ENCODE results near the gene SPATA25.

SPATA25 gene

DNA sequence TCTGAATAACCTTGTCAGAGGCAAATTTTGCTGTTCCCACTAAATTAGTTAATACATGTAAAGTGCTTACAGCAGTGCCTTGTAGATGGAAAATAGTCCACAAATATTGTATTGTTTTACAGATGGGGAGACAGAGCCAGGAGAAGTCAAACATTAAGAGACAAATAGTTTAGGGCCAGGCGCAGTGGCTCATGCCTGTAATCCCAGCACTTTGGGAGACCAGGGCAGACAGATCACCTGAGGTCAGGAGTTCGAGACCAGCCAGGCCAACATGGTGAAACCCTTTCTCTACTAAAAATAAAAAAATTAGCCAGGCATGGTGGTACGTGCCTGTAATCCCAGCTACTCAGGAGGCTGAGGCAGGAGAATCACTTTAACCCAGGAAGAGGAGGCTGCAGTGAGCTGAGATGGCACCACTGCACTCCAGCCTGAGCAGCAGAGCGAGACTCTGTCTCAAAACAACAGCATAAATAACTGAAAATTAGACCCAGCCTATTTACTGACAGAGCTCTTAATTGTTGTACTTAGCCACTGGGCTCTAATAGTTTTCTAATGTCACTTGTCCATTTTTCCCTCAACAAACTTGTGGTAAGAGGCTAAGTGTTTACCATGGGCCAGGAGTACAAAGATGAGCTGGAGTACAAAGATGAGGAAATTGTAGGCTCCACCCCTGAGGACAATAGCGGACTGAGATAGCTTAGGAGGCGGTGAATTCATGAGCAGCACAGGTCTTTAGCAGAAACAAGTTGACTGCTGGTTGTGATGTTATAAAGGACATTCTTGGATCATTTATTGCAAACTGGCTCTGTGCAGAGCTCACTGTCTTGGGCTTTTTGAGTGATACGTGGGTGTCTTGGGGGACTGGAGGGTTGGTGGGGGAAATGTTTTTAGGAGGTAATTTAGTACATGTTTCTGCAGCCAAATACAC is 23.6 kb downstream of the SPATA25 start:
- WGBS (ENCODE audit: insufficient coverage), result 98% methylated on average over 6 of the region's 7 CpGs
- H3K9me3 ChIP-seq (ENCODE audit: control extremely low read depth in 1 of 5, control insufficient read depth in 4 of 5, insufficient read depth in 2 of 5, low read depth in 1 of 5, low read length in 4 of 5), result no peaks in the 10 kb centered on the region
- peaks cover 0 to 5% (median under 1%) of the 10 kb centered on the region in 4 experiments for H3K4me1 ChIP-seq (ENCODE audit: control extremely low read depth in 1 of 4, control insufficient read depth in 4 of 4, insufficient read depth in 4 of 4, low read length in 3 of 4)
- DNase-seq, result no peak
- H3K4me3 ChIP-seq (ENCODE audit: control insufficient read depth in 1 of 7, extremely low read depth in 1 of 7, insufficient read depth in 4 of 7, low read depth in 2 of 7, low read length in 6 of 7), result no peak overlapping the region
- CTCF ChIA-PET, result interaction anchor here (1.0 to 1.8 kb wide), 5 partner anchors 12 to 70 kb away, joined by 3 to 5 read pairs (median 3); partner anchors contain the start of gene ZSWIM1
- no peak overlapping the region for H3K27ac ChIP-seq (ENCODE audit: insufficient read depth in 1 of 2, low read depth in 1 of 2, low read length in 2 of 2, poor library complexity in 1 of 2, severe bottlenecking in 2 of 2)
- H3K36me3 ChIP-seq (ENCODE audit: control insufficient read depth in 4 of 4, insufficient read depth in 4 of 4, low read length in 3 of 4), result no peaks in the 10 kb centered on the region
- POLR2A ChIA-PET, result no interaction called here
- H3K27me3 ChIP-seq (replicated peaks in 2 of 5; ENCODE audit: control insufficient read depth in 4 of 5, insufficient read depth in 5 of 5, low read length in 4 of 5), result no peaks in the 10 kb centered on the region

DNA sequence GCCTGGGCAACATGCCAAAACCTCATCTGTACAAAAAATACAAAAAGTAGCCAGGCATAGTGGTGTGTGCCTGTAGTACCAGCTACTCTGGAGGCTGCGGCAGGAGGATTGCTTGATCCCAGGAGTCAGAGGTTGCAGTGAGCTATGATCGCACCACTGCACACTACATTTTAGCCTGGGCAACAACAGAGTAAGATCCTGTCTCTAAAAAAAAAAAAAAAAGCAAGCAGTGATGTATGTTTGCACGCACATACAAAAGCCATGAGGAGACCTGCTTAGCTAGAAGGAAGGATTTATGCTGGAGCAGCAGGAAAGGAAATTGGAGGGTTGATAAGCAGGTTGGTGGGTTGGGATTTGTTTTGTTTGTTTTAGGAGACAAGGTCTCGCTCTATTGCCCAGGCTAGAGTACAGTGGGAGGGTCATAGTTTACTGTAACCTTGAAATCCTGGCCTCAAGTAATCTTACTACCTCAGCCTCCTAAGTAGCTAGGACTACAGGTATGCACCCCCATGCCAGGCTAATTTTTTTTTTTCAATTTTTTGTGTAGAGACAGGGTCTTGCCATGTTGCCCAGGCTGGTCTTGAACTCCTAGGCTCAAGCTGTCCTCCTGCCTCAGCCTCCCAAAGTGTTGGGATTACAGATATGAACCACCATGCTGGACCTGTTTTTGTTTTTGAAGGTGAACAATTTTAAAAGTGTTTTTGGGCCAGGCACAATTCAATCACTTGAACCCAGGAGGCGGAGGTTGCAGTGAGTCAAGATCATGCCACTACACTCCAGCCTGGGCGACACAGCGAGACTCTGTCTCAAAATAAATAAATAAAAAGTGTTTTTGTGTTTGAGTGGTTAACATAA is 26.0 kb downstream of the SPATA25 start:
- POLR2A ChIA-PET, result no interaction called here
- no peaks in the 10 kb centered on the region for H3K9me3 ChIP-seq (ENCODE audit: control extremely low read depth in 1 of 5, control insufficient read depth in 4 of 5, insufficient read depth in 2 of 5, low read depth in 1 of 5, low read length in 4 of 5)
- CTCF ChIA-PET, result interaction anchor here (0.7 kb wide), 1 partner anchor 19 kb away, joined by 3 read pairs; no protein-coding TSS in a partner anchor
- no peak overlapping the region for H3K4me3 ChIP-seq (ENCODE audit: control insufficient read depth in 1 of 7, extremely low read depth in 1 of 7, insufficient read depth in 4 of 7, low read depth in 2 of 7, low read length in 6 of 7)
- H3K27ac ChIP-seq (ENCODE audit: insufficient read depth in 1 of 2, low read depth in 1 of 2, low read length in 2 of 2, poor library complexity in 1 of 2, severe bottlenecking in 2 of 2), result peak overlapping the region in 1 of 2 experiments; percentile 22
- 100% methylated on average over 5 of the region's 7 CpGs for WGBS (ENCODE audit: insufficient coverage)
- H3K36me3 ChIP-seq (ENCODE audit: control insufficient read depth in 4 of 4, insufficient read depth in 4 of 4, low read length in 3 of 4), result no peaks in the 10 kb centered on the region
- no peaks in the 10 kb centered on the region for H3K27me3 ChIP-seq (replicated peaks in 2 of 5; ENCODE audit: control insufficient read depth in 4 of 5, insufficient read depth in 5 of 5, low read length in 4 of 5)
- H3K4me1 ChIP-seq (ENCODE audit: control extremely low read depth in 1 of 4, control insufficient read depth in 4 of 4, insufficient read depth in 4 of 4, low read length in 3 of 4), result peaks cover 2 to 18% (median 15%) of the 10 kb centered on the region in 4 experiments
- peak in 2 of 3 donors; percentile 21 to 35 for DNase-seq

DNA sequence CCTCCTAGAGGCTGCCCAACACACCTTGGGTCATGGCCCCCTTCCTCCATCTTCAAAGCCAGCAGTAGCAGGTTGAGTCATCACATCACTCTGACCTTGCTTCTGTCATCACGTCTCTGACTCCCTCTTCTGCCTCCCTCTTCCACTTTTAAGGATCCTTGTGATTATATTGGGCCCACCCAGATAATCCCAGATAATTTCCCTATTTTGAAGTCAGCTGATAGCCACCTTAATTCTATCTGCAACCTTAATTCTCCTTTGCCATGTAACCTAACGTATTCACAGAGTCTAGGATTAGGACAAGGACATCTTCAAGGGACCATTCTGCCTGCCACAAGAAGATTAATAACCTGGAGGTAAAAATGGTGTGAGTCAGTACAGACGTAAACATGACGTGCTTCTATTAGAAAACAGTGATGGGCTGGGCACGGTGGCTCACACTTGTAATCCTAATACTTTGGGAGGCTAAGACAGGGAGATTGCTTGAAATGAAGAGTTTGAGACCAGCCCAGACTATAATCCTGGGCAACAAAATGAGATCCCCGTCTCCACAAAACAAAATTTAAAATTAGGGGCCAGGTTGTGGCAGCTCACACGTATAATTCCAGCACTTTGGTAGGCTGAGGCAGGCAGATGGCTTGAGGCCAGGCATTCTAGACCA is 26.7 kb downstream of the SPATA25 start:
- Histone ChIP-seq H3K27me3 (replicated peaks in 2 of 5; ENCODE audit: control insufficient read depth in 4 of 5, insufficient read depth in 5 of 5, low read length in 4 of 5) (no peaks in the 10 kb centered on the region), H3K27ac (ENCODE audit: insufficient read depth in 1 of 2, low read depth in 1 of 2, low read length in 2 of 2, poor library complexity in 1 of 2, severe bottlenecking in 2 of 2) (peak overlapping the region in 1 of 2 experiments; percentile 22), H3K4me3 (ENCODE audit: control insufficient read depth in 1 of 7, extremely low read depth in 1 of 7, insufficient read depth in 4 of 7, low read depth in 2 of 7, low read length in 6 of 7) (no peak overlapping the region), H3K4me1 (ENCODE audit: control extremely low read depth in 1 of 4, control insufficient read depth in 4 of 4, insufficient read depth in 4 of 4, low read length in 3 of 4) (peaks cover 2 to 26% (median 22%) of the 10 kb centered on the region in 4 experiments), H3K36me3 (ENCODE audit: control insufficient read depth in 4 of 4, insufficient read depth in 4 of 4, low read length in 3 of 4) (no peaks in the 10 kb centered on the region), H3K9me3 (ENCODE audit: control extremely low read depth in 1 of 5, control insufficient read depth in 4 of 5, insufficient read depth in 2 of 5, low read depth in 1 of 5, low read length in 4 of 5) (no peaks in the 10 kb centered on the region)
- WGBS (ENCODE audit: insufficient coverage), result 91% methylated on average over 4 of the region's 7 CpGs
- ChIA-PET POLR2A (no interaction called here), CTCF (interaction anchor here (0.7 kb wide), 1 partner anchor 19 kb away, joined by 3 read pairs; no protein-coding TSS in a partner anchor)
- no peak for DNase-seq

DNA sequence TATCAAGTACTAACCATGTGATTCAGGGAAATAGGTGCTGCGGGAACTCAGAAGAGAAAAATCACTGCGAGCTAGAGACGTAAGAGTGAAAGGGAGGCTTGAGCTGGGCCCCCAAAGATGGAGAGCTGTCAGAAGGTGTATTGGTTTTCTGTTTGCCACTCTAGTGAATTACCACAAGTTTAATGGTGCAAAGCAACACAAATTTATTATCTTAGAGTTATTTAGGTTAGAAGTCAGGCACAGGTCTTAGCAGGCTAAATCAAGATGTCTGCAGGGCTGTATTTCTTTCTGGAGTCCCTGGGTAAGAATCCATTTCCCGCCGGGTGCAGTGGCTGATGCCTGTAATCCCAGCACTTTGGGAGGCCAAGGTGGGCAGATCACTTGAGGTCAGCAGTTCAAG is 27.5 kb downstream of the SPATA25 start:
- DNase-seq, result no peak
- H3K4me1 ChIP-seq (ENCODE audit: control extremely low read depth in 1 of 4, control insufficient read depth in 4 of 4, insufficient read depth in 4 of 4, low read length in 3 of 4), result peaks cover 2 to 26% (median 23%) of the 10 kb centered on the region in 4 experiments
- ChIA-PET CTCF (no interaction called here), POLR2A (no interaction called here)
- no peak overlapping the region for H3K27ac ChIP-seq (ENCODE audit: insufficient read depth in 1 of 2, low read depth in 1 of 2, low read length in 2 of 2, poor library complexity in 1 of 2, severe bottlenecking in 2 of 2)
- H3K4me3 ChIP-seq (ENCODE audit: control insufficient read depth in 1 of 7, extremely low read depth in 1 of 7, insufficient read depth in 4 of 7, low read depth in 2 of 7, low read length in 6 of 7), result no peak overlapping the region
- WGBS (ENCODE audit: insufficient coverage), result 100% methylated on average over 3 of the region's 5 CpGs
- H3K9me3 ChIP-seq (ENCODE audit: control extremely low read depth in 1 of 5, control insufficient read depth in 4 of 5, insufficient read depth in 2 of 5, low read depth in 1 of 5, low read length in 4 of 5), result no peaks in the 10 kb centered on the region
- H3K27me3 ChIP-seq (replicated peaks in 2 of 5; ENCODE audit: control insufficient read depth in 4 of 5, insufficient read depth in 5 of 5, low read length in 4 of 5), result no peaks in the 10 kb centered on the region
- H3K36me3 ChIP-seq (ENCODE audit: control insufficient read depth in 4 of 4, insufficient read depth in 4 of 4, low read length in 3 of 4), result peaks cover 0 to 3% (median under 1%) of the 10 kb centered on the region in 4 experiments

DNA sequence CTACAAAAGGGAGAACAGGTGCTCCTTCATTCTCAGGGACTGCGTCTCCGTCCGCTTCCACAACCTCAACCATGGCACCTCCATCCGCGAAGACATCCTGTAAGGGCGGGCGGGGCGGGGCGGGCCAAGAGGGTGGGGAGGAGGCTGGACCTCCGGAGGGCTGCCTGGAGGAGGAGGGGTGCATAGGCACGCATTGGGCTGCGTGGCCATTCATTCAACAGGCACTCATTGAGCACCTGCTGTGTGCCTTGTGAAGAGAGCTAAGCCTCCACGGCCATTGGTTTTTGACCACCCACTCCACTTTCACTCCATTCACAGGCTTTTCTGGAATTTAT is 29.6 kb downstream of the SPATA25 start:
- POLR2A ChIA-PET, result interaction anchor here (0.6 kb wide), 1 partner anchor 33 kb away, joined by 3 read pairs; no protein-coding TSS in a partner anchor
- Histone ChIP-seq H3K27me3 (replicated peaks in 2 of 5; ENCODE audit: control insufficient read depth in 4 of 5, insufficient read depth in 5 of 5, low read length in 4 of 5) (no peaks in the 10 kb centered on the region), H3K4me1 (ENCODE audit: control extremely low read depth in 1 of 4, control insufficient read depth in 4 of 4, insufficient read depth in 4 of 4, low read length in 3 of 4) (peaks cover 2 to 26% (median 24%) of the 10 kb centered on the region in 4 experiments), H3K9me3 (ENCODE audit: control extremely low read depth in 1 of 5, control insufficient read depth in 4 of 5, insufficient read depth in 2 of 5, low read depth in 1 of 5, low read length in 4 of 5) (no peaks in the 10 kb centered on the region), H3K27ac (ENCODE audit: insufficient read depth in 1 of 2, low read depth in 1 of 2, low read length in 2 of 2, poor library complexity in 1 of 2, severe bottlenecking in 2 of 2) (peak overlapping the region; percentile 75 to 89), H3K4me3 (ENCODE audit: control insufficient read depth in 1 of 7, extremely low read depth in 1 of 7, insufficient read depth in 4 of 7, low read depth in 2 of 7, low read length in 6 of 7) (peak overlapping the region; percentile 42 to 98 (median 91)), H3K36me3 (ENCODE audit: control insufficient read depth in 4 of 4, insufficient read depth in 4 of 4, low read length in 3 of 4) (peaks cover 0 to 12% (median 8%) of the 10 kb centered on the region in 4 experiments)
- no peak for DNase-seq
- CTCF ChIA-PET, result interaction anchor here (1.4 kb wide), 1 partner anchor 10 kb away, joined by 4 read pairs; no protein-coding TSS in a partner anchor
- 11% methylated on average over 5 of the region's 13 CpGs for WGBS (ENCODE audit: insufficient coverage)

DNA sequence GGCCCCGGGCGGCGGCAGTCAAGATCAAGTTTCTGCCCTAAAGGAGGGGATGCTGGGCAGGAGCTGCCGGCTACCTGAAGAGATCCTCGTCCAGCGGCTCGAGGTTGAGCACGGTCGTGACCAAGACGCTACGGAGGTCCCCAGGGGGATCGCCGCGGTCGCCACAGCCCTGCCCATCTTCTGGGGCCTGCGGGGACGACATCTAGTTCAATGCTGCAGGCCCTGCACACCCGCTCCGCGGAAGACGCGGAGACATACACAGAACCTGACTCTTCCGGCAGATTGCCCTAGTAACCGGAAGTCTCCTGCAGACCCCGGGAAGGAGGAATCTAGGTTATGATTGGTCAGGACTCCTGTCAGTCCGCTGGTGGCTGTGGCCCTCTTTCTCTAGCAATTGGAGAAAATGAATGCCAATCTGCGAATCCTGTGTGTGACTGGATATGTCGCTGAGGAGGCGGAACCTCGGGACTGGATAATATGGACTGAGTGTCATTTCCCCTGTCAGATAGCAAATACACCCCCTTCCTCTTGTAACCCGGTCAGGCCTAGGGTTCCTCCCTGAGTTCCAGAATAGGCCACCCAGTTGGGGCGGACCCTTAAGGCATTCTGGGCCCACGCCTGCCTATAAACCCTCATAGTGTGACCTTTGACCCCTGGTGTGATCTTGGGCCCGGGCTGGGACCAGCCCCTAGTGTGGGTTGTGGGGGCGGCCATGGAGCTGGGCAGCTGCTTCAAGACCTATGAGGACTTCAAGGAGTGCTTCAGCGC is 30.1 kb downstream of the SPATA25 start, which contains the start of the genes ACOT8 and ZSWIM3:
TSS of gene ACOT8 (minus strand) at position 279 of the 768 bp plus-strand sequence. CDS start at position 202, 77 bp downstream.
TSS of gene ZSWIM3 (plus strand) at position 501 of the 768 bp plus-strand sequence. CDS start at position 713, 212 bp downstream.
- Histone ChIP-seq H3K27ac (ENCODE audit: insufficient read depth in 1 of 2, low read depth in 1 of 2, low read length in 2 of 2, poor library complexity in 1 of 2, severe bottlenecking in 2 of 2) (peak within 1 kb of the TSS; percentile 75 to 89), H3K4me1 (ENCODE audit: control extremely low read depth in 1 of 4, control insufficient read depth in 4 of 4, insufficient read depth in 4 of 4, low read length in 3 of 4) (peaks cover 2 to 26% (median 24%) of the 10 kb centered on the region in 4 experiments), H3K9me3 (ENCODE audit: control extremely low read depth in 1 of 5, control insufficient read depth in 4 of 5, insufficient read depth in 2 of 5, low read depth in 1 of 5, low read length in 4 of 5) (no peaks in the 10 kb centered on the region), H3K27me3 (replicated peaks in 2 of 5; ENCODE audit: control insufficient read depth in 4 of 5, insufficient read depth in 5 of 5, low read length in 4 of 5) (no peaks in the 10 kb centered on the region), H3K36me3 (ENCODE audit: control insufficient read depth in 4 of 4, insufficient read depth in 4 of 4, low read length in 3 of 4) (peaks cover 0 to 13% (median 10%) of the 10 kb centered on the region in 4 experiments), H3K4me3 (ENCODE audit: control insufficient read depth in 1 of 7, extremely low read depth in 1 of 7, insufficient read depth in 4 of 7, low read depth in 2 of 7, low read length in 6 of 7) (peak within 1 kb of the TSS; percentile 55 to 98 (median 93))
- DNase-seq, result peak; percentile 100
- WGBS (ENCODE audit: insufficient coverage), result 0% methylated on average over 31 of the region's 36 CpGs
- ChIA-PET POLR2A (interaction anchor here (0.6 to 0.7 kb wide), 4 partner anchors 13 to 457 kb away, joined by 3 to 4 read pairs (median 3); no protein-coding TSS in a partner anchor), CTCF (interaction anchor here (0.8 to 1.4 kb wide), 5 partner anchors 11 to 104 kb away, joined by 3 to 4 read pairs (median 3); partner anchors contain the start of genes CTSA and NEURL2)

All from common myeloid progenitor, CD34-positive (primary cell).